Esophagus muscularis mucosa (tissue), 4 donors: Measurements from ENCODE around the gene PLEKHS1. TPM values are rescaled to one million over a fixed set of nuclear protein-coding genes. Genes with fewer than 3 reads are reported as not detected.
A peak's percentile ranks its signal among the peaks of the same experiment; 100 is the strongest.

ENCODE experiments used
- DNase-seq: peaks from one replicate; pipeline ENCODE4 v3.0.0-alpha.2; 2017; ENCODE audit errors: extremely low spot score
- H3K27ac ChIP-seq, 4 donors: fragments of 200-600 bp; sonication (generic); replicated peaks in 1 of 4; 1 replicate in 3 of 4; 2 replicates in 1 of 4; pipeline ENCODE4 v1.5.1; 2016 to 2019; ENCODE audit warnings: mild to moderate bottlenecking in 1 of 4
- H3K27me3 ChIP-seq, 4 donors: fragments of 200-600 bp; sonication (generic); one replicate each; pipeline versions ENCODE4 v1.5.1 to v1.6.0; 2016 to 2019
- H3K36me3 ChIP-seq, 4 donors: fragments of 200-600 bp; sonication (generic); one replicate each; pipeline ENCODE4 v1.5.1; 2016 to 2019
- H3K4me1 ChIP-seq, 4 donors: fragments of 200-600 bp; sonication (generic); one replicate each; pipeline ENCODE4 v1.5.1; 2016 to 2019
- H3K4me3 ChIP-seq, 4 donors: fragments of 200-600 bp; sonication (generic); 1 replicate in 2 of 4; 2 replicates in 2 of 4; pipeline ENCODE4 v1.5.1; 2016 to 2019; ENCODE audit warnings: mild to moderate bottlenecking in 4 of 4, moderate library complexity in 1 of 4
- H3K9me3 ChIP-seq, 4 donors: fragments of 200-600 bp; sonication (generic); 1 replicate in 3 of 4; 2 replicates in 1 of 4; pipeline ENCODE4 v1.5.1; 2016 to 2019
- CTCF ChIP-seq, 3 experiments: fragments of 200-600 bp in 2 of 3; fragments of 450-650 bp in 1 of 3; sonication (generic) in 2 of 3; IDR thresholded peaks; one replicate each; pipeline ENCODE4 v1.5.1; 2017 to 2019; ENCODE audit warnings: antibody characterized with exemption in 3 of 3, mild to moderate bottlenecking in 2 of 3, moderate library complexity in 1 of 3
- EP300 ChIP-seq: sonication (generic); formaldehyde crosslinking; IDR thresholded peaks from one replicate; pipeline ENCODE4 v1.6.1; 2017; ENCODE audit warnings: antibody characterized with exemption
- POLR2A ChIP-seq: fragments of 450-650 bp; IDR thresholded peaks from one replicate; pipeline ENCODE4 v1.6.1; 2017; ENCODE audit warnings: antibody characterized with exemption, moderate library complexity, mild to moderate bottlenecking, low read depth
- POLR2AphosphoS5 ChIP-seq, 2 donors: sonication (generic); formaldehyde crosslinking; IDR thresholded peaks; one replicate each; pipeline ENCODE4 v1.6.1; 2017; ENCODE audit warnings: antibody characterized with exemption in 2 of 2
- WGBS: methylation state at CpG from one replicate; pipeline ENCODE4 v1.1.5; 2018; 5-methylcytosine and 5-hydroxymethylcytosine counted together
- intact Hi-C: fragments of 100-400 bp; cut with DNase I; formaldehyde crosslinking; loops from one replicate; pipeline ENCODE4 v1.15.1; 2023
- total RNA-seq, 4 donors: library from RNA; depleted of rRNA; stranded (reverse); fragments of >200 nt; gene quantifications; one replicate each; pipeline versions ENCODE4 v1.1.0 to v1.2.1, GENCODE V29; 2016

Gene PLEKHS1
- total RNA-seq, 4 donors from 2014 or later, result not detected

DNA sequence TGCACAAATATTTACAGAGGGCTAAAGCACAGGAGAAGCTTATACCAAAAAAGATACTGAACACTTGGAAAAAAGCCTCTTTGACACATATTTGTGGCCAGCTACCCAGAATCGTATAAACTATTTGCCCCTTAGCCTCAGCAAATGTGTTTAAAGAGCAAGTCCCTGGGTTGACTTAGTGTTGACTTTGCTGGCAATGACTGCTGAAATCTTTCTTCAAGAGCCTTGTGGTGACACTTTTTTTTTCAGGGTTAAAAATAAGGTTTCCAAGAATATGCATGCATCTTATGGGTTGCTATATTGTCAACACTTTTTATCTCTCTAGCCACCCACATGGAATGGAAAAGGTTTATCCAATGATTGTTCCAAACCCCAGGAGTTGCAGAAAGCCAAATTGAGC, 14.9 kb upstream of the PLEKHS1 start:
- H3K9me3 ChIP-seq, result no peaks in the 10 kb centered on the region
- H3K4me3 ChIP-seq, result no peak overlapping the region
- DNase-seq, result no peak
- TF ChIP-seq CTCF (IDR thresholded peaks at IDR 0.05) (no peak), POLR2A (no peak), POLR2AphosphoS5 (IDR thresholded peaks at IDR 0.05) (no peak), EP300 (no peak)
- H3K4me1 ChIP-seq, result peaks cover 0 to 49% (median 40%) of the 10 kb centered on the region in 4 donors
- 24% methylated on average over 1 of the region's 1 CpG for WGBS
- H3K36me3 ChIP-seq, result no peaks in the 10 kb centered on the region
- intact Hi-C loops, result no loop called here
- H3K27me3 ChIP-seq, result no peaks in the 10 kb centered on the region
- peak overlapping the region in 1 of 4 donors; percentile 30 for H3K27ac ChIP-seq

DNA sequence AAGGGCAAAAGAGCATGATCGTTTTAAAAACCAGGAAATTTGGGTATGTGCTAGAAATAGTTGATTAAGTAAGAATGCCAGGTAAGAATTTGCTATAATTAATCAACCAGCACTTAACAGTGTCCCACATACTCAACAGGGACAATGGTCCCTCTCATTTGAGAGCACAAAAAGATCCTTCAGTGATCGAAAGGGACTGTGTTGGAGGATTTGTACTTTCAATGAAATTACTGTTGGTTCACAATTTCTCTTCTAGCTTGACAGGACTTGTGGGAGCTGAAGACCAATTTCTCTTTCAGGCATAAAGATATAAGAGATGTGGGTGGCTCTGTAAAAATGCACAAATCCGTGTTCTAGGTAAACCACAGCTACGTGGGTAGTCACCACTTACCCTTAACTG, 12.5 kb upstream of the PLEKHS1 start:
- 85% methylated on average over 4 of the region's 4 CpGs for WGBS
- TF ChIP-seq POLR2A (no peak), POLR2AphosphoS5 (IDR thresholded peaks at IDR 0.05) (no peak), CTCF (IDR thresholded peaks at IDR 0.05) (no peak), EP300 (no peak)

DNA sequence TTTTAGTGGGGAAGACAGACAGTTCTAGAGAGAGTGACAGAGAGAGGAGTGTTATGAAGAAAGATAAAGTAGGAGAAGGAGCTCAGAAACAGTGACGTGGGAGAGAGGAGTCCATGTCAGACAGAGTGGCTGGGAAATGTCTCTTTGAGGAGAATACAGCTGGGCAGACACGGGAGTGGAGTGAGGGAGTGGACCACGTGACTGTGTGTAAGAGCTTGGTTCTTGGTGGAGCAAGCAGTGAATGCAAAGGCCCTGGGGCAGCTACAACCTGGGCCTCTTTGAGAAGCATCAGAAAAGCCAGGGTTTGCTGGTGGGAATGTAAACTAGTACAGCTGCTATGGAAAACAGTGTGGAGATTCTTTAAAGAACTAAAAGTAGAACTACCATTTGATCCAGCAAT, 11.9 kb upstream of the PLEKHS1 start:
- no peaks in the 10 kb centered on the region for H3K27me3 ChIP-seq
- H3K27ac ChIP-seq, result no peak overlapping the region
- H3K4me1 ChIP-seq, result peaks cover 0 to 27% (median 21%) of the 10 kb centered on the region in 4 donors
- no peak for TF ChIP-seq EP300
- TF ChIP-seq POLR2A, result no peak
- TF ChIP-seq CTCF (IDR thresholded peaks at IDR 0.05), result no peak
- TF ChIP-seq POLR2AphosphoS5 (IDR thresholded peaks at IDR 0.05), result no peak
- no peaks in the 10 kb centered on the region for H3K9me3 ChIP-seq
- intact Hi-C loops, result no loop called here
- 86% methylated on average over 3 of the region's 3 CpGs for whole genome bisulfite sequencing
- no peaks in the 10 kb centered on the region for H3K36me3 ChIP-seq
- no peak overlapping the region for H3K4me3 ChIP-seq
- DNase-seq, result peak; percentile 53

More for the DNA sequence above, 12.5 kb upstream of the PLEKHS1 start:
- no peaks in the 10 kb centered on the region for H3K9me3 ChIP-seq
- no peaks in the 10 kb centered on the region for H3K36me3 ChIP-seq
- DNase-seq, result peak; percentile 10
- no peaks in the 10 kb centered on the region for H3K27me3 ChIP-seq
- peaks cover 0 to 28% (median 21%) of the 10 kb centered on the region in 4 donors for H3K4me1 ChIP-seq
- no peak overlapping the region for H3K27ac ChIP-seq
- no peak overlapping the region for H3K4me3 ChIP-seq
- intact Hi-C loops, result no loop called here

- no peaks in the 10 kb centered on the region for H3K36me3 ChIP-seq
- no peaks in the 10 kb centered on the region for H3K9me3 ChIP-seq
- H3K4me3 ChIP-seq, result no peak overlapping the region
- 83% methylated on average over 3 of the region's 3 CpGs for WGBS
- TF ChIP-seq EP300 (no peak), POLR2A (no peak), POLR2AphosphoS5 (IDR thresholded peaks at IDR 0.05) (no peak), CTCF (IDR thresholded peaks at IDR 0.05) (no peak)
- intact Hi-C loops, result no loop called here
- no peaks in the 10 kb centered on the region for H3K27me3 ChIP-seq
- peaks cover 0 to 14% (median 10%) of the 10 kb centered on the region in 4 donors for H3K4me1 ChIP-seq
- peak; percentile 39 for DNase-seq
- H3K27ac ChIP-seq, result no peak overlapping the region
Observed at GRCh38 chr10:113740850-113741249, 10.6 kb upstream of the PLEKHS1 start.

- Histone ChIP-seq H3K4me1 (no peaks in the 10 kb centered on the region), H3K9me3 (no peaks in the 10 kb centered on the region), H3K4me3 (no peak overlapping the region), H3K27me3 (no peaks in the 10 kb centered on the region), H3K27ac (no peak overlapping the region), H3K36me3 (no peaks in the 10 kb centered on the region)
- DNase-seq, result no peak
- intact Hi-C loops, result no loop called here
- 89% methylated on average over 2 of the region's 2 CpGs for WGBS
- TF ChIP-seq POLR2A, result no peak
- TF ChIP-seq CTCF (IDR thresholded peaks at IDR 0.05), result no peak
- TF ChIP-seq EP300, result no peak
- no peak for TF ChIP-seq POLR2AphosphoS5 (IDR thresholded peaks at IDR 0.05)
Observed at GRCh38 chr10:113742466-113742865, 9.0 kb upstream of the PLEKHS1 start.
